ENCODE measurements around the gene PJA1.

- TF ChIP-seq EZH2phosphoT487 (IDR thresholded peaks at IDR 0.05; ENCODE audit: borderline replicate concordance, low read depth, low read length) = no peak
- TF ChIP-seq, protein P1, sequence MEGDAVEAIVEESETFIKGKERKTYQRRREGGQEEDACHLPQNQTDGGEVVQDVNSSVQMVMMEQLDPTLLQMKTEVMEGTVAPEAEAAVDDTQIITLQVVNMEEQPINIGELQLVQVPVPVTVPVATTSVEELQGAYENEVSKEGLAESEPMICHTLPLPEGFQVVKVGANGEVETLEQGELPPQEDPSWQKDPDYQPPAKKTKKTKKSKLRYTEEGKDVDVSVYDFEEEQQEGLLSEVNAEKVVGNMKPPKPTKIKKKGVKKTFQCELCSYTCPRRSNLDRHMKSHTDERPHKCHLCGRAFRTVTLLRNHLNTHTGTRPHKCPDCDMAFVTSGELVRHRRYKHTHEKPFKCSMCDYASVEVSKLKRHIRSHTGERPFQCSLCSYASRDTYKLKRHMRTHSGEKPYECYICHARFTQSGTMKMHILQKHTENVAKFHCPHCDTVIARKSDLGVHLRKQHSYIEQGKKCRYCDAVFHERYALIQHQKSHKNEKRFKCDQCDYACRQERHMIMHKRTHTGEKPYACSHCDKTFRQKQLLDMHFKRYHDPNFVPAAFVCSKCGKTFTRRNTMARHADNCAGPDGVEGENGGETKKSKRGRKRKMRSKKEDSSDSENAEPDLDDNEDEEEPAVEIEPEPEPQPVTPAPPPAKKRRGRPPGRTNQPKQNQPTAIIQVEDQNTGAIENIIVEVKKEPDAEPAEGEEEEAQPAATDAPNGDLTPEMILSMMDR (conservative IDR thresholded peaks at IDR 0.05; ENCODE audit: low read length) = no peak
Measured at GRCh38 chrX:69128588-69128987, 36.7 kb downstream of the PJA1 start.
